GM12864 (cell line): Measurements from ENCODE around the gene GPBAR1.
A peak's percentile ranks its signal among the peaks of the same experiment; 100 is the strongest.

Source experiments
- DNase-seq: peaks from one replicate; pipeline ENCODE4 v3.0.0-alpha.2; 2011; ENCODE audit warnings: low read depth
- H3K4me3 ChIP-seq: 2 replicates; pipeline ENCODE4 v1.5.1; 2011; ENCODE audit warnings: mild to moderate bottlenecking, low read depth, low read length, control low read depth
- CTCF ChIP-seq: IDR thresholded peaks from 2 replicates; pipeline ENCODE4 v1.5.1; 2011; ENCODE audit warnings: low read depth, mild to moderate bottlenecking, moderate library complexity, low read length, control low read depth, inconsistent platforms; ENCODE audit errors: missing control alignments

GPBAR1 gene

DNA sequence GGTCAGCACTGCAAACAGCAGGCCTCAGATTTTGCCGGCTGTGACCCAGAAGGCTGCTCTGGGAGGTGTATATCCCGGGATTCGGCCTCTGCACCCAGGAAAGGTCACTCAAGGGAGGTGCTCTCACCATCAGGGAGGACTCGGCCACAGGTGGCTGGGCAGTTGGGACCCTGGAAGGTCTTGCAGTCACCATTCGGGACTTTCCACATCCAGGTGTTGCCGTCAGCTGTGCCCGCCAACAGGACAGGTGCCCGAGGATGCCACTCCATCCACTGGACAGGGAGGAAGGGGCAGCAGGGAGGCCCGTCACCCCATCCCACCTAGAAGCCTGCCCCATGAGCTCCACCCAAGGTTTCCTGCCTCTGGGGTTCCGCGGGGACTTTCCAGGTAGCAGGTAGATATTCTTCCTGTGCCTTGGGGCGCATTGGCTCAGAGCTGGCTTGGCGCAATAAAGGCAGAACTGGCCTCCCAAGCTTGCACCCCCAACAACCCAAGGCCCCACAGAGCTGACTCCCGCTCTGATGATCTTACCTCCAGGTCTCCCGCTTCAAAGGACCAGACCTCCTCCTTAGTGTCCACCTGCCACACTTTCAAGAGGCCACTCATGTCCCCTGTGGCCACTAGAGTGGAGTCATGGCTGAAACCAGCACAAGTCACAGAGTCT, 5.6 kb downstream of the GPBAR1 start:
- TF ChIP-seq CTCF = no peak
- no peak for DNase-seq
- H3K4me3 ChIP-seq = no peak overlapping the region

DNA sequence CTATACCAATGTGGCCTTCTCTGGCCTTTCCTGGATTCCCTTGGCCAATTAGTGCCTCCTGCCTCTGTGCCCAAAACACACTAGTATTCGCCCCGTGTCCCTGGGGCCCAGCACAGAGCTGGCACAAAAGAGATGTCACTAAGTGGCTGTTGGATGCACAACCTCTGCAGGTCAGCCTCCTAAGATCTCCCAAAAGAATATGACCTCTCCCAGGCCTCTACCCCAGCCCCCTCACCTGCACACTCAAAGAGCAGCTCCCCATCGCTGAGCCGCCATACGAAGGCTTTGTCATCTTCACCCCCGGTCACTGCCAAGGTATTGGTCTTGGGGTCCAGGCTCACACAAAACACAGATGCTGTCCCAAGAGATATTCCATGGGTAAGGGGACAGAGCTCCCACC, 6.4 kb downstream of the GPBAR1 start:
- no peak overlapping the region for H3K4me3 ChIP-seq
- no peak for DNase-seq
- TF ChIP-seq CTCF = no peak

DNA sequence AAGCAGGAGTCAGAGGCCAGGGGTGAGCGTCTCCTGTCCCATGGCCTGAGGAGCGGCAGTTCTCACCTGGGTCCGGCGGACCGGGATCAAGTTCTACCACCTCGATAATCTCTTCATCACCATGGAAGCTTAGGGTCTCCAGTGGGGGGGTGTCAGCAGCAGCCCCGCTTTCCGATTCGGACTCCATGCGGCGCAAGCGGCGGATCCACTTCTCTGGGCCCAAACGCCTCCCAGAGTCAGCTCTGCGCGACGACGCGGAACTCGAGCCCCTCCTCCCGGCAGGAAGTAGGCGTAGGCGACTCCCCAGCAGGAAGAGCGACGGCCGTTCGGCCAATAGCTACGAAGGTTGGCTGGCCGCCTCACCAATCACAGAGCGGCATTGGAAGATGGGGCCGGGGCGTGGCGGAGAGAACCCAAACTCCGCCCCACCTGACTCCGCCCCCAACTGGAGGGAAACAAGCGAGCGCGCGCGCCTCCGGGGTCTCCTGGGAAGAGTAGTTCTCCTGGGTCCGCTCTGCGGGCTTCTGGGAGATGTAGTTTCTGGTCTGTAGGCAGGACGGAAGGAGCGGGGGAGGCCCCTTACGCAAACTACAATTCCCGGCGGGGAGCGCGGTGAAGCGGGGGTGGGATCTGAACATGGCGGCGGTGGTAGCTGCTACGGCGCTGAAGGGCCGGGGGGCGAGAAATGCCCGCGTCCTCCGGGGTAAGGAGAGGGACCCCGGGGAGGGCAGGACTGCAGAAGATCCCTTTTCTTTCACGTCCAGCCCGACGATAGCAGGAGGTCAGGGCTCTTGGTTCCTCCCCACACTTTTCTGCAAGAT, 9.3 kb downstream of the GPBAR1 start, which contains the start of the genes AAMP and PNKD:
AAMP (minus strand) TSS at position 238 of the 821 bp plus-strand sequence; CDS start at position 187, 51 bp downstream.
PNKD (plus strand) TSS at position 620 of the 821 bp plus-strand sequence; CDS start at position 637, 17 bp downstream.
- TF ChIP-seq CTCF = no peak
- DNase-seq = peak; percentile 95
- peak within 1 kb of the TSS; percentile 74 for H3K4me3 ChIP-seq

GRCh38 chr2:218270721-218271486, 10.1 kb downstream of the GPBAR1 start:
- no peak for TF ChIP-seq CTCF
- H3K4me3 ChIP-seq = peak overlapping the region; percentile 74
- no peak for DNase-seq

DNA sequence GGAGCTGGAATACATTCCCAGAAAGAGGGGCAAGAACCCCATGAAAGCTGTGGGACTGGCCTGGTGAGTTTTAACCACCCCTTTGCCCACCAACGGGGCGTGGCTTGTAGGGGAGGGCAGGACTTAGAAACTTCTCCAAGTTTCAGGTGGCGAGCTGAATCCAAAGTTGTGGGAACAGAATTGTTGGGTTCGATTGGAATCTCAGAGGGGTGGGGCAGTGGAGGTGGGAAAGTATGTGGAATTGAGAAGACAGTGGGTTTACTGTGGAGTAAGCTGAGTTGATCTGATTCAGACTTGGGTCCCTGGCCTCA, 10.6 kb downstream of the GPBAR1 start:
- DNase-seq = no peak
- no peak for TF ChIP-seq CTCF
- peak overlapping the region; percentile 74 for H3K4me3 ChIP-seq

DNA sequence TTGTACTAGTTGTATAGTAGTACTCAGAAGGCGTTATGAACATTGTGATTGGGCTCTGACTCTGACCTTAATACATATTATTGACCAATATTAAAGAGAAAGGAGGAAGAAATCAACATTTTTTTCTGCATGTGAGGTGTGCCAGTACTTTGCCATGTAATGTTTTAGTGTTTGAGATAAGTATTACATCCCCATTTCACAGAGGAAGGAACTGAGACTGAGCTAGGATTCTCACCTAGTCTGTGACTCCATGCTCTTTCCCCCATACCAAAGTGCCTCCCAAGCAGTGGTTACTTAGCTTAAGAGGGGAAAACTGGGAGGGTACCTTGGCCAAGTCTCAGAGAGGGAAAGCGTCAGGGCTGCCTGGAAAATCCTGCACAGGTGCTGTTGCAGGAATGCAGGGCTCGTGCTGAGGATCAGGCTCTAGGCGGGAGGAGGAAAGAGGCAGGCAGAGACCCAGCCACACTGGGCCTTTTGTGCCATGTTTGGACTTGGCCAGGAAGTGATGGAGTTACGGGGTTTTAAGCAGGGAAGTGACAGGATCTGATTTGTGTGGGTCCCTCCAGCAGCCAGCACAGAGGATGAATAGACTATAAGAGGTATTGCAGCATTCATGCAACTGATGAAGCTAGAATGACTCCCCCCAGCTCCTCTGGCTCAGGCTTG, 11.2 kb downstream of the GPBAR1 start:
- TF ChIP-seq CTCF = no peak
- no peak overlapping the region for H3K4me3 ChIP-seq

More for the DNA sequence above, 11.2 kb downstream of the GPBAR1 start:
- no peak for DNase-seq
